Caki2 (cell line): Measurements from ENCODE around the gene GJC2. TPM values are rescaled to one million over a fixed set of nuclear protein-coding genes. Genes with fewer than 3 reads are reported as not detected.
"Not testable (repeated sequence)": the region's sequence is repeated elsewhere in the genome, so short reads cannot be mapped to it uniquely, and the experiment has no call there.

Experiments used
- DNase-seq: peaks from one replicate; pipeline ENCODE4 v3.0.0-alpha.2; 2015; ENCODE audit warnings: low read depth
- in situ Hi-C: cut with HindIII; loops from 2 replicates; pipeline ENCODE4 v1.10.0; 2016; ENCODE audit warnings: low sequenced_read_pairs, low pct_unique_long_range_greater_than_20kb, mixed read lengths
- total RNA-seq: library from RNA; depleted of rRNA; stranded (reverse); fragments of >200 nt; shearing (Covaris generic); gene quantifications from 2 replicates; pipeline ENCODE4 v1.2.3, GENCODE V29; 2014; ENCODE audit warnings: low replicate concordance

GJC2 gene
- total RNA-seq, 1 experiment from 2014 or later = 0.10 TPM

GRCh38 chr1:228111315-228111714 lies 38.4 kb upstream of the GJC2 start:
- DNase-seq, in situ Hi-C loops: not testable (repeated sequence)

GRCh38 chr1:228112167-228112566 lies 37.6 kb upstream of the GJC2 start:
- DNase-seq = no peak
- in situ Hi-C loops = no loop called here

GRCh38 chr1:228112617-228113016 lies 37.1 kb upstream of the GJC2 start:
- in situ Hi-C loops = no loop called here
- no peak for DNase-seq

- in situ Hi-C loops = no loop called here
- no peak for DNase-seq
Observed at GRCh38 chr1:228114827-228115226, 34.9 kb upstream of the GJC2 start.

- no peak for DNase-seq
Observed at GRCh38 chr1:228117335-228117734, 32.4 kb upstream of the GJC2 start.

GRCh38 chr1:228118040-228118439 lies 31.7 kb upstream of the GJC2 start:
- DNase-seq = no peak
- in situ Hi-C loops = no loop called here

More at GRCh38 chr1:228117335-228117734, 32.4 kb upstream of the GJC2 start:
- in situ Hi-C loops = no loop called here

- in situ Hi-C loops = no loop called here
- DNase-seq = no peak
Observed at GRCh38 chr1:228120351-228120750, 29.4 kb upstream of the GJC2 start.

GRCh38 chr1:228120857-228121489 lies 28.8 kb upstream of the GJC2 start:
- no peak for DNase-seq
- in situ Hi-C loops = no loop called here

- in situ Hi-C loops = no loop called here
- DNase-seq = no peak
Observed at GRCh38 chr1:228122921-228123441, 26.7 kb upstream of the GJC2 start.

GRCh38 chr1:228123505-228123904 lies 26.2 kb upstream of the GJC2 start:
- DNase-seq = no peak
- in situ Hi-C loops = no loop called here

GRCh38 chr1:228125185-228125584 lies 24.5 kb upstream of the GJC2 start:
- no peak for DNase-seq
- in situ Hi-C loops = no loop called here

GRCh38 chr1:228131766-228132165 lies 18.0 kb upstream of the GJC2 start:
- DNase-seq = no peak
- in situ Hi-C loops = no loop called here

GRCh38 chr1:228134591-228134990 lies 15.1 kb upstream of the GJC2 start:
- DNase-seq = no peak
- in situ Hi-C loops = no loop called here

GRCh38 chr1:228136901-228137300 lies 12.8 kb upstream of the GJC2 start:
- DNase-seq = no peak
- in situ Hi-C loops = no loop called here

GRCh38 chr1:228139406-228139930 lies 10.3 kb upstream of the GJC2 start:
- DNase-seq = no peak
- in situ Hi-C loops = no loop called here

- in situ Hi-C loops = no loop called here
- DNase-seq = peak; percentile 100
Observed at GRCh38 chr1:228139931-228140723, 9.6 kb upstream of the GJC2 start, which contains the start of gene GUK1. TSS of gene GUK1 (plus strand) at chr1:228140279. CDS start at chr1:228140303, 24 bp downstream.

- peak; percentile 17 for DNase-seq
- in situ Hi-C loops = no loop called here
Observed at GRCh38 chr1:228140724-228141225, 9.0 kb upstream of the GJC2 start.

- in situ Hi-C loops = no loop called here
- no peak for DNase-seq
Observed at GRCh38 chr1:228141226-228142044, 8.3 kb upstream of the GJC2 start.
